C4-2B (cell line): ENCODE data around the gene RABGAP1.

ENCODE experiments used
- ZFX ChIP-seq: fragments of 450-650 bp; IDR thresholded peaks from 2 replicates; pipeline ENCODE4 v1.6.1; 2017
- TF ChIP-seq, protein P1 (sequence below): fragments of 450-650 bp; conservative IDR thresholded peaks from 2 replicates; pipeline ENCODE4 v1.5.1; 2017; ENCODE audit warnings: mild to moderate bottlenecking

- TF ChIP-seq, protein P1, sequence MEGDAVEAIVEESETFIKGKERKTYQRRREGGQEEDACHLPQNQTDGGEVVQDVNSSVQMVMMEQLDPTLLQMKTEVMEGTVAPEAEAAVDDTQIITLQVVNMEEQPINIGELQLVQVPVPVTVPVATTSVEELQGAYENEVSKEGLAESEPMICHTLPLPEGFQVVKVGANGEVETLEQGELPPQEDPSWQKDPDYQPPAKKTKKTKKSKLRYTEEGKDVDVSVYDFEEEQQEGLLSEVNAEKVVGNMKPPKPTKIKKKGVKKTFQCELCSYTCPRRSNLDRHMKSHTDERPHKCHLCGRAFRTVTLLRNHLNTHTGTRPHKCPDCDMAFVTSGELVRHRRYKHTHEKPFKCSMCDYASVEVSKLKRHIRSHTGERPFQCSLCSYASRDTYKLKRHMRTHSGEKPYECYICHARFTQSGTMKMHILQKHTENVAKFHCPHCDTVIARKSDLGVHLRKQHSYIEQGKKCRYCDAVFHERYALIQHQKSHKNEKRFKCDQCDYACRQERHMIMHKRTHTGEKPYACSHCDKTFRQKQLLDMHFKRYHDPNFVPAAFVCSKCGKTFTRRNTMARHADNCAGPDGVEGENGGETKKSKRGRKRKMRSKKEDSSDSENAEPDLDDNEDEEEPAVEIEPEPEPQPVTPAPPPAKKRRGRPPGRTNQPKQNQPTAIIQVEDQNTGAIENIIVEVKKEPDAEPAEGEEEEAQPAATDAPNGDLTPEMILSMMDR: no peak
- TF ChIP-seq ZFX: no peak
Observed at GRCh38 chr9:123121457-123121856, 180.6 kb downstream of the RABGAP1 start.
